Smooth muscle cell of the brain vasculature (primary cell): ENCODE data around the gene TBX15.
"Not testable (repeated sequence)": the region's sequence is repeated elsewhere in the genome, so short reads cannot be mapped to it uniquely, and the experiment has no call there.

Experiments used
- DNase-seq: peaks from one replicate; pipeline ENCODE4 v3.0.0-alpha.2; 2012; ENCODE audit warnings: low read depth, low spot score

The TBX15 gene

DNA sequence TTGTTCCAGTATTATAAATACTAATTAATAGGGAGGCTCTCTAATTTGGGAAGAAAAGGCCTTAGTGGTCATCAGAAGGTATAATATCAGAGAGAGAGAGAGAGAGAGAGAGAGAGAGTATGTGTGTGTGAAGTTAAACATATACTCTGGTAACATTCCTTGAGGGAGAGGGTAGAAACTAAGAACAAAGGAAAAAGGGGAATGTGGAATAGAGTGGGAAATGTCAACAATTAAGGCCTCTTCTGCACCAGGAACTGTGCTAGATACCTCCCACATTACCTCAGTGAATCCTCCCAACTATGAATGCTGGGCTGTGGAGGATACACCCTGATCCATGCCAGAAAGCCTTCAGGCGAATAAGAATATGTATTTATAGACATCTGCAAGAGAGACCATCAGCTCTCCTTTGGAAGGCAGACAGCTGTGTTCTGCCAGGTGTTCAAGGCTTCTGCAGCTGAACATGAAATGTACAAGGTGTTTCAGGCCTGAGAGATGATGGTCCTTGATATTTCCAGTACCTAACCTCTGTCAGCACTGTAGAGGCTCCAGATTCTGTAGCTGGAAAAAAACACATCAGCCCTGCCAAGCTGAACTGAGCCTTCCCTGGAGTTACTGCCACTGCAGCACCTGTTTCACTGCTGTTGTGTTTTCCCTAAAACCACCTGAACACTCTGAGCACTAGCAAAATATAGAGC lies 29.1 kb downstream of the TBX15 start:
- DNase-seq: no peak

DNA sequence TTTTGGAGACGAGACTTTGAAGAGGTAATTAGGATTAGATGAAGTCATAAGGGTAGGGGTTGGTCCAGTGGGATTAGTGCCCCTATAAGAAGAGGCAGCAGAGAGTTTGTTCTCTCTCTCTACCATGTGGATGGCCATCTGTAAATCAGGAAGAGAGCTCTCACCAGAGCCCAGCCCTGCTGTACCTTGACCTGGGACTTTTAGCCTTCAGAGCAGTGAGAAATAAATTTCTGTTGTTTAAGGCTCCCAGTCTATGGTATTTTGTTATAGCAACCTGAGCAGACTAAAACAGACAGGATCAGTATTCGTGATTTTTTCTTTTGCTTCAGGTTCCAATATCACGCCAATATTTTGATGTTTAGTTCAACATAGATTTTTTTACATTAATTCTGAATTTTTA lies 30.0 kb downstream of the TBX15 start:
- no peak for DNase-seq

DNA sequence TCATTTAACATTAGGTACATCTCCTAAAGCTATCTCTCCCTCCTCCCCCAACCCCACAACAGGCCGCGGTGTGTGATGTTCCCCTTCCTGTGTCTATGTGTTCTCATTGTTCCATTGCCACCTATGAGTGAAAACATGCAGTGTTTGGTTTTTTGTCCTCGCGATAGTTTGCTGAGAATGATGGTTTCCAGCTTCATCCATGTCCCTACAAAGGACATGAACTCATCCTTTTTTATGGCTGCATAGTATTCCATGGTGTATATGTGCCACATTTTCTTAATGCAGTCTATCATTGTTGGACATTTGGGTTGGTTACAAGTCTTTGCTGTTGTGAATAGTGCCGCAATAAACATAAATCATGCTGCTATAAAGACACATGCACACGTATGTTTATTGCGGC lies 30.6 kb downstream of the TBX15 start:
- not testable (repeated sequence) for DNase-seq

DNA sequence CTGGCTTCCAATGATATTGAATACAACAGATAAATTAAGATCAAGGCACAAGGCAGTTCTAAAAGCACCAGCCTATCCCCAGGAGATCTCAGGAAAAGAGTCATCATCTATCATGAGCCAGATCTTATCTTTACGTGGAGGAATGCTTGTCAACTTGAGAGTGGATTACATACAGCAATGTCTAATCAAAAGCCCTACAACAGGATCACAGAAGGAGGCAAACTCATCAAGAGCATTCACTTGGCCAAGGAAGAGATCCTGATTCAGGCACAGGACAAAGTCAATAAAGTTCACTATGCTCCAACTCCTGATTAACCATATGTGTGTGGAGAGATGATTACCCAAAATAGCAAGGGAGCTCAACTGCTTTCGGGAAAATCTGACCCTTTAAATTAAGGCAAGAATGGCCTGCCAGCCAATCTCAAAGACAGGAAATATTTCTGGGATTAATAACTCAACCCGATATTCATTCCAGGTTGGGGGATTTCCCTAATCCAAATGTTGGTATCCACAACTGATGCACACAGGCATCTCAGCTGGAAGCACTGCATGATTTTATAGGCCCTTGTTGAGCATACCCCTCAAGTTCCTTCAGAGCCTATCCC lies 33.7 kb downstream of the TBX15 start:
- no peak for DNase-seq

GRCh38 chr1:118951270-118951936 lies 36.7 kb downstream of the TBX15 start:
- DNase-seq: no peak

DNA sequence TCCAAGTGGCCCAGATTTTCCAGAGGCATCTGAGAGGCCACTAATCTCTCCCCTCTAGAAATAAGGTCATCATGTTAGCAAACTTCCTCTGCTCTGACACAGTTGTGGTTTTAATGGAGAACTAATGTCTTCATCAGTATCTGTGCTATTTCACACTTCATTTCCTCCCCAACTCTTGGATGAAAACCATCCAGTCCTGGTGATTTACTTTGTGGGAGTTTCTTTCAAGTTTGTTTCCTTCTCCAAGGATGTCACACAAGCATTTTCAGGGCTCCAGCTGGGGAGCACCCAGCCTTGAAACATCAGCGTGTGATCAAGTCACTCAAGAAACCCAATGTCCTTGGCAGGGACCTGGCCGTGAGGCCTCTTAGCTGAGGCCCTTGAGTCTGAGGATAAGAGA lies 38.8 kb downstream of the TBX15 start:
- no peak for DNase-seq

GRCh38 chr1:118948846-118949245 lies 39.3 kb downstream of the TBX15 start:
- DNase-seq: no peak

DNA sequence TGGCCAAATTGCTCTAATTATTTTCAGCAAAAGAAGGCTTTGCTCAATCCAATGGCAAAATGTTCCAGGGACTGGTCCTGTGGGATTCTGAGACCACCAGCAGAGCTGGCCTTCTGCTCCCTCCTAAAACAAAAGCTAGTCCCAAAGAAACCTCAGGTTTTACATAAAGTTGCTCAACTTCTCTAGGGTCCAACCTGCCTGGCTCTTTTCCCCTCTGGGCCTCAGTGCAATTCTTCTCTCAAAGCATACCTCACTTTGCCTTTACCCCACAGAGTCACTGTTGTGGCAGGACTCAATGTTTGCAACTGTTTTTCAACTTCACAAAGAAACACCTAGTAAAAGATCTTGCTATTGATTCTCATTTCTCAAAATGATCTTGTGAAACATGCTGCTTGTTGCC lies 39.8 kb downstream of the TBX15 start:
- no peak for DNase-seq

DNA sequence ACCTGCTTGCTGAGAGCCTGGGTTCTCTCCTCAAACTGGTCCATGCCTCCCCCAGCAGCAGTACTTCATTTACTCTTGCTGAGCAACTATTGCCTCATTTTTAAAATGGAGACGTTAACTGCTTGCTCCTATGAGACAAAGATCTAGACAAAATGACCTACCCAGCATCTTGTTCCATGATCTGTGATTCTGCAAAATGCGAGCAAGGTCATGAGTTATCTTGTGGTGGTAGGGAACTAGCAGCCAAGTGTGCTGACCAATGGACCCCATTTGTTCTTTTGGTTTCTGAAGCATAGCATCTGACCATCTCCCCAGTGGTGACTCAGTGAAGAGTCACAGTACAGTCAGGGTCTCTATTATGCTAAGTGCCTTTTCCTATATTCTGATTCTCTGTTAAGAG lies 40.4 kb downstream of the TBX15 start:
- DNase-seq: no peak

DNA sequence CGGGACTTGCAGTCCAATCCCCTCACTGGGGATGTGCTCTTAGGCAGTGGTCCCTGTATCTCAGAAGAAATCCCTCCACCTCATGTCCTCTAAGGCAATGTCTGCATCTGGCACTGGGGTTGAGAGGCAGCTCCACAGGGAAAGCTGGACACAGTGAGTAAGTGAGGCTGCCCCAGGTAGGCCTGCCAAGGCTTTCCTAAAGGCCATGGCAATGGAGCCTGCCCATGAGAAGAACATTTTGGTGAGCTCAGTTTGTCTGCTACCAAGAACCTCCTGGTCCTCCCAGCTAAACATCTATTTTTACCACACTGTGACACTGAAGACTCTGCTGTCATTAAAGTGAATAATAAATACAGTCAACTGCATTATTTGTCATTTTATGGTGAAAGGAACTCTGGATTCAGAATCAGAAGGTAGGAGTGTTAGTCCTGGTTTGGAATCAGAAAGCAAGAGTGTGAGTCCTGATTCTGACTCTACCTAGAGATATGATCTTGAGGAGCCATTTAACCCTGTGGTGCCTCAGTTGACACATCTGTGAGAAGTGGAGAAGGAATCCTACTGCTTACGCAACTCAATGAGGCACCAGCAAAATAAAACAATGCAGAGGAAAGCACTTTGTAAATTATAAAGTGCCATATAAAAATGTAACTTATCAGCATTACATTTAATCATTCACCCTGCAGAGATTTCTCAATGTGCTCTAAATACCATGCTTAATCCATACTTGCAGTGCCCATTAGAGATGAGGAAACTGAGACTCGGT lies 41.0 kb downstream of the TBX15 start:
- no peak for DNase-seq

DNA sequence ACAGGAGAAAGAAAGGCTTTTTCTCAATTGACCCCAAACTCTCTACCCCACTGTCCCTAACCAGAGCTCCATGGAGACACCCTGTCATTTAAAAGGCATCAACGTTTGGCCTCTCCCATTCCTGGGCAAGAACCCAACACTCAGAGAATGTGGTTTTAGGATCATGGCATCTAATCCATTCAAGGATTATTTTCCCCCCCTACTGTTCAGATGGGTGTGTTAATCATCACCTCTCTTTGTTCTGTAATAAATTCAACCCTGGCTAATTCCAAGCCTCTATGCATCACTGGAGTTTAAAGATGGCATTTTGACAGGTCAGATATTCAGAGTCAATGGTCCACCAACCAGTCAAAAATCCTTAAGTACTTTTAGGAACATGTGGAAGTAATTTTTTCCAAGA lies 42.7 kb downstream of the TBX15 start:
- no peak for DNase-seq

- no peak for DNase-seq
Measured at GRCh38 chr1:118944546-118944945, 43.6 kb downstream of the TBX15 start.

DNA sequence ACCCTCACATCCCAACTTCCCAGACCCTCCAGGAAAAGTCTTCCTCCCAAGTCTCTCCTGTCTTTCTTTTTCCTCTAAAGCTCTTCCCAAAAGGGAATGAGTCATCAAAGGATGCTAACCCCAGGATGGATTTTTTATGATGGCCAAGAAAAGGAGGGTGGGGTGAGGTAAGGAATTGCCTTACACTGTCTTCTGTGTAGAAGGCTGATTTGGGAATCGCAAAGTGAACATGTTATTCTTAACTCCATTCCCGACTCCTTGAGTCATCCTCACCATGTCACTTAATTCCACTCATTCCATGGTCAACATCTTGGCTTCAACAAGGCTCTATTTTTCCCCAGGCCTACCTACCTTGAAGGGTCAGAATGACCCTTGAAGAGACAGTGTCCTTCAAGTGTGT lies 44.0 kb downstream of the TBX15 start:
- DNase-seq: no peak

DNA sequence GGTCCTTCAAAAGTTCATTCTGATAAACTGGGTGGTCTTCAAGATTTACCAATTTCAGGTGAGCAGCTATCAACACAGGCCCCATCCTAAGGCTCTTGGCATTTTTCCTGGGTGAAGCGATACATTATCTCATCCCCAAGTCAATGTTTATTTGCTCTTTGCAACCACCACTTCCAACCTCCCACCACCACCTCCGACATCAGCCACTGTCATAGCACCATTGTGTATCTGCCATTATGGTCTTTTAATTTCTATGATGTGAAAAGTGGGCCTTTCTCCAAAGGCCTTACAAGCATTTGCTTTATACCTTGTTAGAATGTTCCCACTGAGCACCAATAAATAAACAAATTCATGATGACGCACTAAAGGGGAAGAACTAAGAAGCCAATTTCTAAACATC lies 47.2 kb downstream of the TBX15 start:
- DNase-seq: no peak

DNA sequence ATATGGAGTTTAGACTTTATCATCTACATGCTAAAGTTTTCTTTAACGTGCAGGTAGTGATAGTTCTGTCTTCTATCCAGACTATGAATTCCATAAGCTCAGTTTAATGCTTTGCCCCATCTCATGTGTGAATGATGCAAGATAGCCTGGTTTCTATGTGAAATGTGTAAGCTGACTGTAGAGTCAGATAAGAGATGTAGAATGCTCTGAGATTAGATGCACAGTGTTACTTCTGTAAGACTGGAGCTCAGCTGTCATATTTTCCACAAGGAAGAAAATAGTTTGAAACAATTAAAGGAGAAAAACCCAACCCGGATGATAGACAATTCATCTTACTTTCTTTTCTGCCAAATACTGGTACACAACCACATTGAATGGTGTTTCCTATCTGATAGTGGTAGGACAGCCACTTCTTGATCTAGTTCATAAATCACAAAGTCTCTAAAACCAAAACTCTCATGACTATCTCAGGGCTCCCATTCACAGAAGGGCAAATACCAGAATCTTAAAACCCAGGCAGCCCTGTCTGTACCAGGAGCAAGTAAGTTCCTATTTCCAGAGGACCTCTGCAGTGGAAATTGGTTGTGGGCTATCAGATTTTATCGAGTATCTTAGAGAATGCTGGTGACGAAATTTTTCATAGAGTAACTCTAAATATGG lies 50.6 kb downstream of the TBX15 start:
- DNase-seq: no peak

GRCh38 chr1:118934706-118935105 lies 53.4 kb downstream of the TBX15 start:
- no peak for DNase-seq

- DNase-seq: no peak
Measured at GRCh38 chr1:118933051-118933781, 54.9 kb downstream of the TBX15 start.

- DNase-seq: no peak
Measured at GRCh38 chr1:118931876-118932275, 56.3 kb downstream of the TBX15 start.

DNA sequence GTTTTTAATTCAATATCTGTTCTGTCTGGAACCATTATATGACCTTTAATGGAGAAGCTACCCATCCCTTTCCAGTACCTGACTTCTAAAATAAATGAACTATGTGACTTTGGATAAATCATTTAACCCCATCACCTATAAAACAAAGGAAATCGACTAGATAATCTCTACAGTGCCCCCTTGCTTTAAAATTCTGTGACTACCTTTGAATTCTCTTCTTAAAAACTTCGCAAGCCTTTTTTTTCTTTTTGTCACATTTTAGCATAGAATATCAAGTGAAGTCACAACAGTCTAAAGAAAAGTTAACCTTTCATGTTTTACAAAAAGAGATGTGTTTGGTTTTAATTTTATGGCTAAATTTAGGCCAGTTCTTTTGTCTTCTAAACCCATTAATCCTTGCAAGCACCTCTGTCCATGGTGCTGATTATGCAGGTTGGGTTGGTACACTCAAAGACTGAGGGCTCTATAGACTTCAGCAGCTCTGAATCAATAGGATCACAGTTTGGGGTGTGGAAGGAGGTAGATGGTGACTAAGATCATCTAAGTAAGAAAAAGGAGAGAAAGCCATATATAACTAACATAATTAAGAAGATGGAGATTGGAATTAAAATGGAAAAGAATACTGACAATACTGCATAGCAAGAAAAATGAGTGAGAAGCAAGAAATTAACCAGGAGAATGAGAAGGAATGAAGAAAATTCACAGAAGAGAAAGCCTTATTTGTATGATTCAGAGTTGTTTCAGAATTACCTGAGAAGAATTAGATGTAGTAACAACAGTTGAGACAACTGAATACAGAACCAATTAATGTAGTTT lies 59.2 kb downstream of the TBX15 start:
- DNase-seq: no peak

DNA sequence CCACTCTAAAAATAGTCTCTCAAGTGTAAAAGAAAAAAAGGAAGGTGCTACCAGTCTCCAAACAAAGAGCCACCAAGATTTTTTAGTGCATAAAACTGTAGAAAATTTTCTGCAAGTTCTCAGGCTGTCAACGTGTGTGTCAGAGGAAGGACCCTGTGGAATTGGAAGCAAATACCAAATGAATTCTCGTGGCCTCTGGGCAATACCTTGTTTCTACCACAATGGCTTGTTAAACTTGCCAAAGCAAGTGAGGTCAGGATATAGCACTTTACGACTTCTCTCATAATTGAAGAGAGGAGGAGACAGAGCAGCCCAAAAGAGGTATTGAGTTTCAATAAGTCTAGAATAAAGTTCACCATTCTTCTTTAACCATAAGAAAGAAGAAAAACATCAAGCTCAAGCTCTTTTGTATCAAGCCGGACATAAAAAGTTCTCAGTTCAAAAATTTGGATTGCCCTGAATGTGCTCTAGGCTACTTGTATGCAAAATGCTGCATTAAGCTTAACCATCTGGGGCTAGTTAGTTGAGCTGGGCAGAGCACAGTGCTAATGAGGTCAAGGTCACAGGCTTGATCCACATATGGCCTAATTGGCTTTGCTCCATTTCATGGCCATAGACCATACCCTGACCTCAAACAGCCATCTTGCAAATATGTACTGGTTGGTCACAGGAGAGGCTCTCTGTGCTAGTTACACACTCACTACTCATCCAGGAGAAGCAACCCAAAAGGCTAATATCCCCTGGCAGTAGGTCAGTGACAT lies 60.5 kb downstream of the TBX15 start:
- DNase-seq: no peak
